Measurements from ENCODE around the gene C1QTNF6.

DNA sequence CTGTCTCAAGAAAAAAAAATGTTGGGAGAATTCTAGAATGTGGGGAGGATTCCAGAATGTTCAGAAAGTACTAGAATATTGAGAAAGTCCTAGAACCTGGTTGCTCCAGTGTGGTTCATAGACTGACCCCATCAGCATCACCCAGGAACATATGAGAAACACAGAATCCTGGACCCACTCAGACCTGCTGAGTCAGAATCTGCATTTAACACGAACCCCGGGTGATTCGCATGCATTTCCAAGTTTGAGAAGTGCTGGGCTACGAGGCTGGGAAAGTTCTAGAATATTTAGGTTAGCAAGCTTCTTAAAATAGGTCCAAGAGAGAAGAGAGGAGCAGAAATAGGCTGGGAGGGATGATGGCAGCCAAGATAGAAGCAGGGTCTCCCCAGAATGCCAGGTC, 6.4 kb downstream of the C1QTNF6 start:
- TF ChIP-seq, protein P1, sequence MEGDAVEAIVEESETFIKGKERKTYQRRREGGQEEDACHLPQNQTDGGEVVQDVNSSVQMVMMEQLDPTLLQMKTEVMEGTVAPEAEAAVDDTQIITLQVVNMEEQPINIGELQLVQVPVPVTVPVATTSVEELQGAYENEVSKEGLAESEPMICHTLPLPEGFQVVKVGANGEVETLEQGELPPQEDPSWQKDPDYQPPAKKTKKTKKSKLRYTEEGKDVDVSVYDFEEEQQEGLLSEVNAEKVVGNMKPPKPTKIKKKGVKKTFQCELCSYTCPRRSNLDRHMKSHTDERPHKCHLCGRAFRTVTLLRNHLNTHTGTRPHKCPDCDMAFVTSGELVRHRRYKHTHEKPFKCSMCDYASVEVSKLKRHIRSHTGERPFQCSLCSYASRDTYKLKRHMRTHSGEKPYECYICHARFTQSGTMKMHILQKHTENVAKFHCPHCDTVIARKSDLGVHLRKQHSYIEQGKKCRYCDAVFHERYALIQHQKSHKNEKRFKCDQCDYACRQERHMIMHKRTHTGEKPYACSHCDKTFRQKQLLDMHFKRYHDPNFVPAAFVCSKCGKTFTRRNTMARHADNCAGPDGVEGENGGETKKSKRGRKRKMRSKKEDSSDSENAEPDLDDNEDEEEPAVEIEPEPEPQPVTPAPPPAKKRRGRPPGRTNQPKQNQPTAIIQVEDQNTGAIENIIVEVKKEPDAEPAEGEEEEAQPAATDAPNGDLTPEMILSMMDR (IDR thresholded peaks at IDR 0.05 in 2 of 3, conservative IDR thresholded peaks at IDR 0.05 in 1 of 3; ENCODE audit: borderline replicate concordance in 1 of 3, insufficient read depth in 1 of 3, low read depth in 2 of 3, low read length in 2 of 3) = no peak
- TF ChIP-seq EZH2 (IDR thresholded peaks at IDR 0.05) (no peak), POLR2AphosphoS5 (IDR thresholded peaks at IDR 0.05; ENCODE audit: low read depth, low read length) (no peak), SIN3A (IDR thresholded peaks at IDR 0.05; ENCODE audit: low read depth) (no peak), TCF7L2 (IDR thresholded peaks at IDR 0.05; ENCODE audit: borderline replicate concordance, extremely low read depth, insufficient read depth, insufficient read length) (no peak), YY1 (IDR thresholded peaks at IDR 0.05; ENCODE audit: extremely low read depth, insufficient replicate concordance, low read depth, low read length) (no peak)
- TF ChIP-seq, protein P2, sequence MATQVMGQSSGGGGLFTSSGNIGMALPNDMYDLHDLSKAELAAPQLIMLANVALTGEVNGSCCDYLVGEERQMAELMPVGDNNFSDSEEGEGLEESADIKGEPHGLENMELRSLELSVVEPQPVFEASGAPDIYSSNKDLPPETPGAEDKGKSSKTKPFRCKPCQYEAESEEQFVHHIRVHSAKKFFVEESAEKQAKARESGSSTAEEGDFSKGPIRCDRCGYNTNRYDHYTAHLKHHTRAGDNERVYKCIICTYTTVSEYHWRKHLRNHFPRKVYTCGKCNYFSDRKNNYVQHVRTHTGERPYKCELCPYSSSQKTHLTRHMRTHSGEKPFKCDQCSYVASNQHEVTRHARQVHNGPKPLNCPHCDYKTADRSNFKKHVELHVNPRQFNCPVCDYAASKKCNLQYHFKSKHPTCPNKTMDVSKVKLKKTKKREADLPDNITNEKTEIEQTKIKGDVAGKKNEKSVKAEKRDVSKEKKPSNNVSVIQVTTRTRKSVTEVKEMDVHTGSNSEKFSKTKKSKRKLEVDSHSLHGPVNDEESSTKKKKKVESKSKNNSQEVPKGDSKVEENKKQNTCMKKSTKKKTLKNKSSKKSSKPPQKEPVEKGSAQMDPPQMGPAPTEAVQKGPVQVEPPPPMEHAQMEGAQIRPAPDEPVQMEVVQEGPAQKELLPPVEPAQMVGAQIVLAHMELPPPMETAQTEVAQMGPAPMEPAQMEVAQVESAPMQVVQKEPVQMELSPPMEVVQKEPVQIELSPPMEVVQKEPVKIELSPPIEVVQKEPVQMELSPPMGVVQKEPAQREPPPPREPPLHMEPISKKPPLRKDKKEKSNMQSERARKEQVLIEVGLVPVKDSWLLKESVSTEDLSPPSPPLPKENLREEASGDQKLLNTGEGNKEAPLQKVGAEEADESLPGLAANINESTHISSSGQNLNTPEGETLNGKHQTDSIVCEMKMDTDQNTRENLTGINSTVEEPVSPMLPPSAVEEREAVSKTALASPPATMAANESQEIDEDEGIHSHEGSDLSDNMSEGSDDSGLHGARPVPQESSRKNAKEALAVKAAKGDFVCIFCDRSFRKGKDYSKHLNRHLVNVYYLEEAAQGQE (IDR thresholded peaks at IDR 0.05; ENCODE audit: low read depth) = no peak
- TF ChIP-seq, protein P3, sequence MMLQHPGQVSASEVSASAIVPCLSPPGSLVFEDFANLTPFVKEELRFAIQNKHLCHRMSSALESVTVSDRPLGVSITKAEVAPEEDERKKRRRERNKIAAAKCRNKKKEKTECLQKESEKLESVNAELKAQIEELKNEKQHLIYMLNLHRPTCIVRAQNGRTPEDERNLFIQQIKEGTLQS (IDR thresholded peaks at IDR 0.05) = no peak

Data from HCT116 (cell line).